ENCODE data around the gene EIF3I.

- TF ChIP-seq EZH2phosphoT487 (IDR thresholded peaks at IDR 0.05; ENCODE audit: borderline replicate concordance): no peak
- TF ChIP-seq, protein P1, sequence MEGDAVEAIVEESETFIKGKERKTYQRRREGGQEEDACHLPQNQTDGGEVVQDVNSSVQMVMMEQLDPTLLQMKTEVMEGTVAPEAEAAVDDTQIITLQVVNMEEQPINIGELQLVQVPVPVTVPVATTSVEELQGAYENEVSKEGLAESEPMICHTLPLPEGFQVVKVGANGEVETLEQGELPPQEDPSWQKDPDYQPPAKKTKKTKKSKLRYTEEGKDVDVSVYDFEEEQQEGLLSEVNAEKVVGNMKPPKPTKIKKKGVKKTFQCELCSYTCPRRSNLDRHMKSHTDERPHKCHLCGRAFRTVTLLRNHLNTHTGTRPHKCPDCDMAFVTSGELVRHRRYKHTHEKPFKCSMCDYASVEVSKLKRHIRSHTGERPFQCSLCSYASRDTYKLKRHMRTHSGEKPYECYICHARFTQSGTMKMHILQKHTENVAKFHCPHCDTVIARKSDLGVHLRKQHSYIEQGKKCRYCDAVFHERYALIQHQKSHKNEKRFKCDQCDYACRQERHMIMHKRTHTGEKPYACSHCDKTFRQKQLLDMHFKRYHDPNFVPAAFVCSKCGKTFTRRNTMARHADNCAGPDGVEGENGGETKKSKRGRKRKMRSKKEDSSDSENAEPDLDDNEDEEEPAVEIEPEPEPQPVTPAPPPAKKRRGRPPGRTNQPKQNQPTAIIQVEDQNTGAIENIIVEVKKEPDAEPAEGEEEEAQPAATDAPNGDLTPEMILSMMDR (conservative IDR thresholded peaks at IDR 0.05; ENCODE audit: low read length): no peak
Observed at GRCh38 chr1:32247452-32247851, 25.2 kb downstream of the EIF3I start.
